ENCODE data around the gene IL34. TPM values are rescaled to one million over a fixed set of nuclear protein-coding genes. Genes with fewer than 3 reads are reported as not detected.

The IL34 gene
- total and polyA plus RNA-seq, 2 of the 13 experiments (the other 11 are each of a cell fraction or from before 2014, with no cell fraction given) = 1.2 to 1.3 TPM

GRCh38 chr16:70686376-70687101 is 40.2 kb downstream of the IL34 start (continued):
- TF ChIP-seq, protein P1, sequence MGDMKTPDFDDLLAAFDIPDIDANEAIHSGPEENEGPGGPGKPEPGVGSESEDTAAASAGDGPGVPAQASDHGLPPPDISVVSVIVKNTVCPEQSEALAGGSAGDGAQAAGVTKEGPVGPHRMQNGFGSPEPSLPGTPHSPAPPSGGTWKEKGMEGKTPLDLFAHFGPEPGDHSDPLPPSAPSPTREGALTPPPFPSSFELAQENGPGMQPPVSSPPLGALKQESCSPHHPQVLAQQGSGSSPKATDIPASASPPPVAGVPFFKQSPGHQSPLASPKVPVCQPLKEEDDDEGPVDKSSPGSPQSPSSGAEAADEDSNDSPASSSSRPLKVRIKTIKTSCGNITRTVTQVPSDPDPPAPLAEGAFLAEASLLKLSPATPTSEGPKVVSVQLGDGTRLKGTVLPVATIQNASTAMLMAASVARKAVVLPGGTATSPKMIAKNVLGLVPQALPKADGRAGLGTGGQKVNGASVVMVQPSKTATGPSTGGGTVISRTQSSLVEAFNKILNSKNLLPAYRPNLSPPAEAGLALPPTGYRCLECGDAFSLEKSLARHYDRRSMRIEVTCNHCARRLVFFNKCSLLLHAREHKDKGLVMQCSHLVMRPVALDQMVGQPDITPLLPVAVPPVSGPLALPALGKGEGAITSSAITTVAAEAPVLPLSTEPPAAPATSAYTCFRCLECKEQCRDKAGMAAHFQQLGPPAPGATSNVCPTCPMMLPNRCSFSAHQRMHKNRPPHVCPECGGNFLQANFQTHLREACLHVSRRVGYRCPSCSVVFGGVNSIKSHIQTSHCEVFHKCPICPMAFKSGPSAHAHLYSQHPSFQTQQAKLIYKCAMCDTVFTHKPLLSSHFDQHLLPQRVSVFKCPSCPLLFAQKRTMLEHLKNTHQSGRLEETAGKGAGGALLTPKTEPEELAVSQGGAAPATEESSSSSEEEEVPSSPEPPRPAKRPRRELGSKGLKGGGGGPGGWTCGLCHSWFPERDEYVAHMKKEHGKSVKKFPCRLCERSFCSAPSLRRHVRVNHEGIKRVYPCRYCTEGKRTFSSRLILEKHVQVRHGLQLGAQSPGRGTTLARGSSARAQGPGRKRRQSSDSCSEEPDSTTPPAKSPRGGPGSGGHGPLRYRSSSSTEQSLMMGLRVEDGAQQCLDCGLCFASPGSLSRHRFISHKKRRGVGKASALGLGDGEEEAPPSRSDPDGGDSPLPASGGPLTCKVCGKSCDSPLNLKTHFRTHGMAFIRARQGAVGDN (CRISPR knock-in tag; IDR thresholded peaks at IDR 0.05) = peak; percentile 72; the same call in 1 of the 2 replicates
- TF ChIP-seq HDAC1 (CRISPR knock-in tag; IDR thresholded peaks at IDR 0.05) (peak; percentile 10; the same call in 1 of the 2 replicates), ZNF263 (CRISPR knock-in tag; IDR thresholded peaks at IDR 0.05) (no peak), SIX1 (CRISPR knock-in tag; IDR thresholded peaks at IDR 0.05; ENCODE audit: borderline replicate concordance) (no peak), HDAC2 (CRISPR knock-in tag; IDR thresholded peaks at IDR 0.05) (peak; percentile 18; the same call in 1 of the 2 replicates), ZNF501 (CRISPR knock-in tag; IDR thresholded peaks at IDR 0.05) (peak; percentile 63; the same call in 1 of the 2 replicates), ZBTB7A (CRISPR knock-in tag; IDR thresholded peaks at IDR 0.05) (0 out of 2 replicates have a peak, but pooled peaks have one; percentile 25), ZFP90 (CRISPR knock-in tag; IDR thresholded peaks at IDR 0.05; ENCODE audit: borderline replicate concordance) (no peak), IRF2 (CRISPR knock-in tag; IDR thresholded peaks at IDR 0.05) (no peak), MEIS2 (CRISPR knock-in tag; IDR thresholded peaks at IDR 0.05) (no peak)
- TF ChIP-seq, protein P2, sequence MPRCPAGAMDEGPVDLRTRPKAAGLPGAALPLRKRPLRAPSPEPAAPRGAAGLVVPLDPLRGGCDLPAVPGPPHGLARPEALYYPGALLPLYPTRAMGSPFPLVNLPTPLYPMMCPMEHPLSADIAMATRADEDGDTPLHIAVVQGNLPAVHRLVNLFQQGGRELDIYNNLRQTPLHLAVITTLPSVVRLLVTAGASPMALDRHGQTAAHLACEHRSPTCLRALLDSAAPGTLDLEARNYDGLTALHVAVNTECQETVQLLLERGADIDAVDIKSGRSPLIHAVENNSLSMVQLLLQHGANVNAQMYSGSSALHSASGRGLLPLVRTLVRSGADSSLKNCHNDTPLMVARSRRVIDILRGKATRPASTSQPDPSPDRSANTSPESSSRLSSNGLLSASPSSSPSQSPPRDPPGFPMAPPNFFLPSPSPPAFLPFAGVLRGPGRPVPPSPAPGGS (CRISPR knock-in tag; IDR thresholded peaks at IDR 0.05) = peak; percentile 60; the same call in 1 of the 2 replicates
- TF ChIP-seq, protein P3, sequence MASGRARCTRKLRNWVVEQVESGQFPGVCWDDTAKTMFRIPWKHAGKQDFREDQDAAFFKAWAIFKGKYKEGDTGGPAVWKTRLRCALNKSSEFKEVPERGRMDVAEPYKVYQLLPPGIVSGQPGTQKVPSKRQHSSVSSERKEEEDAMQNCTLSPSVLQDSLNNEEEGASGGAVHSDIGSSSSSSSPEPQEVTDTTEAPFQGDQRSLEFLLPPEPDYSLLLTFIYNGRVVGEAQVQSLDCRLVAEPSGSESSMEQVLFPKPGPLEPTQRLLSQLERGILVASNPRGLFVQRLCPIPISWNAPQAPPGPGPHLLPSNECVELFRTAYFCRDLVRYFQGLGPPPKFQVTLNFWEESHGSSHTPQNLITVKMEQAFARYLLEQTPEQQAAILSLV (CRISPR knock-in tag; IDR thresholded peaks at IDR 0.05; ENCODE audit: borderline replicate concordance) = peak; percentile 76; the same call in 1 of the 2 replicates
